ENCODE measurements around the gene GPRIN1.

Gene GPRIN1

GRCh38 chr5:176609724-176610434 lies at the start of gene GPRIN1:
GPRIN1 (minus strand) TSS chr5:176610156; CDS start chr5:176599834, 10,322 bp downstream.
- peak; percentile 30 to 57 for DNase-seq (ENCODE audit: low read depth in 1 of 2, low spot score in 1 of 2)

GRCh38 chr5:176659512-176659839 lies 49.5 kb upstream of the GPRIN1 start:
- DNase-seq (ENCODE audit: low read depth in 1 of 2, low spot score in 1 of 2): no peak

- no peak for DNase-seq (ENCODE audit: low read depth in 1 of 2, low spot score in 1 of 2)
These were observed 49.0 kb upstream of the GPRIN1 start for GRCh38 chr5:176658817-176659511.

- DNase-seq (ENCODE audit: low read depth in 1 of 2, low spot score in 1 of 2): peak in 1 of 2 donors; percentile 58
These were observed 48.1 kb upstream of the GPRIN1 start for GRCh38 chr5:176658007-176658599.

- DNase-seq (ENCODE audit: low read depth in 1 of 2, low spot score in 1 of 2): no peak
These were observed 46.6 kb upstream of the GPRIN1 start for GRCh38 chr5:176656467-176656990.

- DNase-seq (ENCODE audit: low read depth in 1 of 2, low spot score in 1 of 2): no peak
These were observed 44.9 kb upstream of the GPRIN1 start for GRCh38 chr5:176654856-176655255.

- peak in 1 of 2 donors; percentile 69 for DNase-seq (ENCODE audit: low read depth in 1 of 2, low spot score in 1 of 2)
These were observed 43.7 kb upstream of the GPRIN1 start for GRCh38 chr5:176653401-176654385.

GRCh38 chr5:176652136-176652535 lies 42.2 kb upstream of the GPRIN1 start:
- DNase-seq (ENCODE audit: low read depth in 1 of 2, low spot score in 1 of 2): no peak

- no peak for DNase-seq (ENCODE audit: low read depth in 1 of 2, low spot score in 1 of 2)
These were observed 41.6 kb upstream of the GPRIN1 start for GRCh38 chr5:176651472-176651980.

- no peak for DNase-seq (ENCODE audit: low read depth in 1 of 2, low spot score in 1 of 2)
These were observed 40.5 kb upstream of the GPRIN1 start for GRCh38 chr5:176650354-176650884.

GRCh38 chr5:176648474-176649194 lies 38.7 kb upstream of the GPRIN1 start:
- no peak for DNase-seq (ENCODE audit: low read depth in 1 of 2, low spot score in 1 of 2)

- DNase-seq (ENCODE audit: low read depth in 1 of 2, low spot score in 1 of 2): no peak
These were observed 38.0 kb upstream of the GPRIN1 start for GRCh38 chr5:176647843-176648473.

GRCh38 chr5:176647030-176647842 lies 37.3 kb upstream of the GPRIN1 start, which contains the start of gene TSPAN17:
TSPAN17 (plus strand) TSS chr5:176647484; CDS start chr5:176647616, 132 bp downstream.
- peak; percentile 96 to 97 for DNase-seq (ENCODE audit: low read depth in 1 of 2, low spot score in 1 of 2)

- no peak for DNase-seq (ENCODE audit: low read depth in 1 of 2, low spot score in 1 of 2)
These were observed 36.7 kb upstream of the GPRIN1 start for GRCh38 chr5:176646707-176647029.

GRCh38 chr5:176646049-176646706 lies 36.2 kb upstream of the GPRIN1 start:
- no peak for DNase-seq (ENCODE audit: low read depth in 1 of 2, low spot score in 1 of 2)

- DNase-seq (ENCODE audit: low read depth in 1 of 2, low spot score in 1 of 2): no peak
These were observed 35.1 kb upstream of the GPRIN1 start for GRCh38 chr5:176644878-176645670.

GRCh38 chr5:176644294-176644693 lies 34.3 kb upstream of the GPRIN1 start:
- no peak for DNase-seq (ENCODE audit: low read depth in 1 of 2, low spot score in 1 of 2)

All from stimulated activated CD4-positive, alpha-beta T cell treated with anti-CD3 and anti-CD28 coated beads, Interleukin-15, amount 100 ng/mL, for 1 hour (primary cell).